ENCODE data around the gene DDX27.

- no peak for TF ChIP-seq POLR2AphosphoS5 (IDR thresholded peaks at IDR 0.05)
- no peak for TF ChIP-seq CTCF (IDR thresholded peaks at IDR 0.05)
- no peak for TF ChIP-seq POLR2A (IDR thresholded peaks at IDR 0.05)
Measured at GRCh38 chr20:49272654-49273053, 53.4 kb downstream of the DDX27 start.

All from prostate gland (tissue), 2 donors.